HepG2 (cell line): ENCODE data around the gene STIMATE. TPM values are rescaled to one million over a fixed set of nuclear protein-coding genes. Genes with fewer than 3 reads are reported as not detected.
A peak's percentile ranks its signal among the peaks of the same experiment; 100 is the strongest.

ENCODE experiments used
- ARNTL ChIP-seq: sonication (generic); formaldehyde crosslinking; IDR thresholded peaks from 2 replicates; pipeline ENCODE4 v1.4.0; 2020; ENCODE audit warnings: mild to moderate bottlenecking, missing genetic modification reagents
- ELF4 ChIP-seq: sonication (generic); formaldehyde crosslinking; IDR thresholded peaks from 2 replicates; pipeline ENCODE4 v1.5.0; 2020; ENCODE audit warnings: missing genetic modification reagents, mild to moderate bottlenecking, moderate library complexity, borderline replicate concordance
- KDM5A ChIP-seq: fragments of 200-600 bp; sonication (generic); IDR thresholded peaks from 2 replicates; pipeline ENCODE4 v1.7.0; 2018; ENCODE audit warnings: antibody characterized with exemption, mild to moderate bottlenecking, low read length, borderline replicate concordance
- MAZ ChIP-seq, 2 experiments: sonication (generic) in 1 of 2; formaldehyde crosslinking in 1 of 2; IDR thresholded peaks; 2 replicates each; pipeline versions ENCODE4 v1.5.0 to v1.6.1; 2012 to 2020; ENCODE audit warnings: low read depth in 2 of 2, mild to moderate bottlenecking in 2 of 2, borderline replicate concordance in 1 of 2, improper control_type of control experiment in 1 of 2, low read length in 1 of 2, missing genetic modification reagents in 1 of 2, moderate library complexity in 1 of 2
- NFE2 ChIP-seq: sonication (generic); formaldehyde crosslinking; IDR thresholded peaks from 2 replicates; pipeline ENCODE4 v1.4.0; 2020; ENCODE audit warnings: missing genetic modification reagents
- POGZ ChIP-seq: sonication (generic); formaldehyde crosslinking; IDR thresholded peaks from 2 replicates; pipeline ENCODE4 v1.4.0; 2020; ENCODE audit warnings: mild to moderate bottlenecking, missing genetic modification reagents
- TRIM24 ChIP-seq: sonication (generic); formaldehyde crosslinking; IDR thresholded peaks from 2 replicates; pipeline ENCODE4 v1.8.0; 2022; ENCODE audit warnings: mild to moderate bottlenecking, missing genetic modification reagents
- ZFP90 ChIP-seq: sonication (generic); formaldehyde crosslinking; IDR thresholded peaks from 2 replicates; pipeline ENCODE4 v1.8.0; 2022; ENCODE audit warnings: missing genetic modification reagents, mild to moderate bottlenecking, inconsistent platforms, borderline replicate concordance
- ZNF33A ChIP-seq: sonication (generic); formaldehyde crosslinking; IDR thresholded peaks from 2 replicates; pipeline ENCODE4 v1.5.1; 2020; ENCODE audit warnings: missing genetic modification reagents, mild to moderate bottlenecking, moderate library complexity, borderline replicate concordance
- ZNF496 ChIP-seq: sonication (generic); formaldehyde crosslinking; IDR thresholded peaks from 2 replicates; pipeline ENCODE4 v1.8.1; 2023; ENCODE audit warnings: mild to moderate bottlenecking, moderate library complexity, missing genetic modification reagents; ENCODE audit not compliant: insufficient replicate concordance
- ZSCAN25 ChIP-seq: sonication (generic); formaldehyde crosslinking; IDR thresholded peaks from 2 replicates; pipeline ENCODE4 v1.8.0; 2022; ENCODE audit warnings: mild to moderate bottlenecking, missing genetic modification reagents
- polyA plus RNA-seq, 8 experiments: library from polyadenylated mRNA; depleted of rRNA in 3 of 8; stranded (reverse) in 7 of 8; unstranded in 1 of 8; fragments of >200 nt; fragmentation: Illumina TruSeq in 4 of 8; extraction: Trizol in 4 of 8; gene quantifications; 2 replicates each; pipeline versions ENCODE4 v1.2.1 to v1.2.3, GENCODE V29; 2011 to 2016; ENCODE audit warnings: low read depth in 4 of 8, missing spikeins in 1 of 8, mixed read lengths in 1 of 8; ENCODE audit not compliant: insufficient read depth in 1 of 8
- total RNA-seq, 5 experiments: library from RNA; depleted of rRNA; stranded (reverse); fragments of >200 nt; fragmentation: Illumina TruSeq; extraction: Trizol; gene quantifications; 2 replicates each; pipeline ENCODE4 v1.2.3, GENCODE V29; 2016; ENCODE audit warnings: low read depth in 1 of 5
- TF ChIP-seq, protein P1 (sequence below): sonication (generic); formaldehyde crosslinking; IDR thresholded peaks from 2 replicates; pipeline ENCODE4 v1.5.0; 2020; ENCODE audit warnings: mild to moderate bottlenecking, missing genetic modification reagents, borderline replicate concordance
- TF ChIP-seq, protein P2 (sequence below): sonication (generic); formaldehyde crosslinking; IDR thresholded peaks from 2 replicates; pipeline ENCODE4 v1.8.0; 2022; ENCODE audit warnings: mild to moderate bottlenecking, missing genetic modification reagents, moderate library complexity
- TF ChIP-seq, protein P3 (sequence below), 2 experiments: sonication (generic) in 1 of 2; formaldehyde crosslinking in 1 of 2; IDR thresholded peaks; 2 replicates each; pipeline versions ENCODE4 v1.6.1 to v1.9.0; 2014 to 2022; ENCODE audit warnings: antibody characterized with exemption in 1 of 2, borderline replicate concordance in 1 of 2, inconsistent platforms in 1 of 2, low read depth in 1 of 2, missing genetic modification reagents in 1 of 2
- TF ChIP-seq, protein P4 (sequence below): IDR thresholded peaks from 2 replicates; pipeline ENCODE4 v1.6.1; 2016; ENCODE audit warnings: missing biosample characterization, missing genetic modification reagents, low read depth

Gene STIMATE
- total and polyA plus RNA-seq, 2 of the 13 experiments (the other 11 are each of a cell fraction or from before 2014, with no cell fraction given) = 5.7 to 11.7 TPM

DNA sequence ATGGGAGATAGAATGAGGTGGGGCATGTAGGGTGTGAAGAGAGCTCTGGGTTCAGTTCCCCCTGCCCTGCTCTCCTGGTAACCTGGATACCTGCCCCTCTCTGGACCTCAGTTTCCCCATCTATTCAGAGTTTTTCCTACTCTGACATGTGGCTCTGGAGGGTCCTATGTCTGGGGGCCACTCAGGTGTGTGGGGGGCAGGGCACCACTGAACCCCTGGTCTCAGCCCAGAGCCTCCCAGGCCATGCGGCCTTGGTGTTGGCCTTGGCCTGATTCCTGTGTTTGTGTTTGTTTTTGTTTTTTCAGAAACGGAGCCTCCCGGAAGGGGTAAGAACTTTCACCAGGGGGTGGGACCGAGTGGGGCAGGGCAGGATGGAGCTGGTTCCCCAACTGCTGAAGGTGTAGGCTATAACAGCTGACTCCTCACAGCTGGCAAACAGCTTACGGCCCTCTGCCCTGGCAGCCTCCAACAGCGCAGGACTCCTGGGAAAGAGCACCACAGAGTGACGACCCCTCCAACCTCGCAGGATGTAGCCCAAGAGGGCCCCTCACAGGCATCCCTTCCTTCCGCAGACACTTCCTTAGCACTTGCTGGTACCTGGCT is 101.9 kb downstream of the STIMATE start (continued):
- TF ChIP-seq, protein P1, sequence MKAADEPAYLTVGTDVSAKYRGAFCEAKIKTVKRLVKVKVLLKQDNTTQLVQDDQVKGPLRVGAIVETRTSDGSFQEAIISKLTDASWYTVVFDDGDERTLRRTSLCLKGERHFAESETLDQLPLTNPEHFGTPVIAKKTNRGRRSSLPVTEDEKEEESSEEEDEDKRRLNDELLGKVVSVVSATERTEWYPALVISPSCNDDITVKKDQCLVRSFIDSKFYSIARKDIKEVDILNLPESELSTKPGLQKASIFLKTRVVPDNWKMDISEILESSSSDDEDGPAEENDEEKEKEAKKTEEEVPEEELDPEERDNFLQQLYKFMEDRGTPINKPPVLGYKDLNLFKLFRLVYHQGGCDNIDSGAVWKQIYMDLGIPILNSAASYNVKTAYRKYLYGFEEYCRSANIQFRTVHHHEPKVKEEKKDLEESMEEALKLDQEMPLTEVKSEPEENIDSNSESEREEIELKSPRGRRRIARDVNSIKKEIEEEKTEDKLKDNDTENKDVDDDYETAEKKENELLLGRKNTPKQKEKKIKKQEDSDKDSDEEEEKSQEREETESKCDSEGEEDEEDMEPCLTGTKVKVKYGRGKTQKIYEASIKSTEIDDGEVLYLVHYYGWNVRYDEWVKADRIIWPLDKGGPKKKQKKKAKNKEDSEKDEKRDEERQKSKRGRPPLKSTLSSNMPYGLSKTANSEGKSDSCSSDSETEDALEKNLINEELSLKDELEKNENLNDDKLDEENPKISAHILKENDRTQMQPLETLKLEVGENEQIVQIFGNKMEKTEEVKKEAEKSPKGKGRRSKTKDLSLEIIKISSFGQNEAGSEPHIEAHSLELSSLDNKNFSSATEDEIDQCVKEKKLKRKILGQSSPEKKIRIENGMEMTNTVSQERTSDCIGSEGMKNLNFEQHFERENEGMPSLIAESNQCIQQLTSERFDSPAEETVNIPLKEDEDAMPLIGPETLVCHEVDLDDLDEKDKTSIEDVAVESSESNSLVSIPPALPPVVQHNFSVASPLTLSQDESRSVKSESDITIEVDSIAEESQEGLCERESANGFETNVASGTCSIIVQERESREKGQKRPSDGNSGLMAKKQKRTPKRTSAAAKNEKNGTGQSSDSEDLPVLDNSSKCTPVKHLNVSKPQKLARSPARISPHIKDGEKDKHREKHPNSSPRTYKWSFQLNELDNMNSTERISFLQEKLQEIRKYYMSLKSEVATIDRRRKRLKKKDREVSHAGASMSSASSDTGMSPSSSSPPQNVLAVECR = peak; percentile 66; the same call in 1 of the 2 replicates
- TF ChIP-seq ZFP90 = no peak
- TF ChIP-seq TRIM24 (CRISPR knock-in tag) = no peak
- TF ChIP-seq NFE2 = no peak
- TF ChIP-seq, protein P2, sequence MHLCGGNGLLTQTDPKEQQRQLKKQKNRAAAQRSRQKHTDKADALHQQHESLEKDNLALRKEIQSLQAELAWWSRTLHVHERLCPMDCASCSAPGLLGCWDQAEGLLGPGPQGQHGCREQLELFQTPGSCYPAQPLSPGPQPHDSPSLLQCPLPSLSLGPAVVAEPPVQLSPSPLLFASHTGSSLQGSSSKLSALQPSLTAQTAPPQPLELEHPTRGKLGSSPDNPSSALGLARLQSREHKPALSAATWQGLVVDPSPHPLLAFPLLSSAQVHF (CRISPR knock-in tag) = no peak
- TF ChIP-seq POGZ = no peak
- TF ChIP-seq, protein P3, sequence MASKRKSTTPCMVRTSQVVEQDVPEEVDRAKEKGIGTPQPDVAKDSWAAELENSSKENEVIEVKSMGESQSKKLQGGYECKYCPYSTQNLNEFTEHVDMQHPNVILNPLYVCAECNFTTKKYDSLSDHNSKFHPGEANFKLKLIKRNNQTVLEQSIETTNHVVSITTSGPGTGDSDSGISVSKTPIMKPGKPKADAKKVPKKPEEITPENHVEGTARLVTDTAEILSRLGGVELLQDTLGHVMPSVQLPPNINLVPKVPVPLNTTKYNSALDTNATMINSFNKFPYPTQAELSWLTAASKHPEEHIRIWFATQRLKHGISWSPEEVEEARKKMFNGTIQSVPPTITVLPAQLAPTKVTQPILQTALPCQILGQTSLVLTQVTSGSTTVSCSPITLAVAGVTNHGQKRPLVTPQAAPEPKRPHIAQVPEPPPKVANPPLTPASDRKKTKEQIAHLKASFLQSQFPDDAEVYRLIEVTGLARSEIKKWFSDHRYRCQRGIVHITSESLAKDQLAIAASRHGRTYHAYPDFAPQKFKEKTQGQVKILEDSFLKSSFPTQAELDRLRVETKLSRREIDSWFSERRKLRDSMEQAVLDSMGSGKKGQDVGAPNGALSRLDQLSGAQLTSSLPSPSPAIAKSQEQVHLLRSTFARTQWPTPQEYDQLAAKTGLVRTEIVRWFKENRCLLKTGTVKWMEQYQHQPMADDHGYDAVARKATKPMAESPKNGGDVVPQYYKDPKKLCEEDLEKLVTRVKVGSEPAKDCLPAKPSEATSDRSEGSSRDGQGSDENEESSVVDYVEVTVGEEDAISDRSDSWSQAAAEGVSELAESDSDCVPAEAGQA (IDR thresholded peaks at IDR 0.05; ENCODE audit: low read depth) = no peak
- TF ChIP-seq, protein P3 (CRISPR knock-in tag; IDR thresholded peaks at IDR 0.05; ENCODE audit: borderline replicate concordance) = no peak
- no peak for TF ChIP-seq ZNF33A (CRISPR knock-in tag)
- TF ChIP-seq ZNF496 = no peak
- TF ChIP-seq ELF4 (CRISPR knock-in tag) = no peak
- peak; percentile 74 for TF ChIP-seq ARNTL (CRISPR knock-in tag)
- 0 out of 2 replicates have a peak, but pooled peaks have one; percentile 13 for TF ChIP-seq MAZ (IDR thresholded peaks at IDR 0.05; ENCODE audit: borderline replicate concordance, low read depth, low read length)
- TF ChIP-seq MAZ (CRISPR knock-in tag; IDR thresholded peaks at IDR 0.05; ENCODE audit: low read depth) = peak; percentile 41; the same call in 1 of the 2 replicates
- peak; percentile 34; the same call in 1 of the 2 replicates for TF ChIP-seq ZSCAN25
- no peak for TF ChIP-seq KDM5A
- TF ChIP-seq, protein P4, sequence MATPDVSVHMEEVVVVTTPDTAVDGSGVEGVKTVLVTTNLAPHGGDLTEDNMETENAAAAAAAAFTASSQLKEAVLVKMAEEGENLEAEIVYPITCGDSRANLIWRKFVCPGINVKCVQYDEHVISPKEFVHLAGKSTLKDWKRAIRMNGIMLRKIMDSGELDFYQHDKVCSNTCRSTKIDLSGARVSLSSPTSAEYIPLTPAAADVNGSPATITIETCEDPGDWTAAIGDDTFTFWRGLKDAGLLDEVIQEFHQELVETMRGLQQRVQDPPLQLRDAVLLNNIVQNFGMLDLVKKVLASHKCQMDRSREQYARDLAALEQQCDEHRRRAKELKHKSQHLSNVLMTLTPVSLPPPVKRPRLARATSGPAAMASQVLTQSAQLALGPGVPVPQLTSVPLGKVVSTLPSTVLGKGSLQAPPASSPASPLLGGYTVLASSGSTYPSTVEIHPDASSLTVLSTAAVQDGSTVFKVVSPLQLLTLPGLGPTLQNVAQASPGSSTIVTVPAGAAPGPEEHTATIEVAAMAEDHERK (CRISPR knock-in tag) = no peak
